IMR-90 (cell line): ENCODE data around the gene IHH. TPM values are rescaled to one million over a fixed set of nuclear protein-coding genes. Genes with fewer than 3 reads are reported as not detected.

Experiments used
- ATAC-seq: fragments of 200-7000 bp; cut with Tn5 transposase; 2 replicates; pipeline ENCODE4 v1.9.1; 2020; ENCODE audit warnings: low read depth, mild to moderate bottlenecking, moderate library complexity
- BruUV-seq: library from RNA; stranded (reverse); fragments of 400-500 nt; replicated peaks from 2 replicates; lab custom pipeline; 2021; lab: Mats Ljungman, UMichigan
- CTCF ChIA-PET: fragments of 300-600 bp; formaldehyde crosslinking; extraction: SDS; loops from one replicate; lab custom pipeline; 2021; ENCODE audit warnings: antibody characterized with exemption; lab: Yijun Ruan, JAX
- POLR2A ChIA-PET: fragments of 300-600 bp; sonication (Branson Sonifier 250); formaldehyde crosslinking; loops from one replicate; lab custom pipeline; 2022; ENCODE audit warnings: antibody characterized with exemption; ENCODE audit not compliant: unreplicated experiment; lab: Charles Lee
- DNase-seq: peaks from one replicate; pipeline ENCODE4 v3.0.0; 2013
- H2AFZ ChIP-seq: replicated peaks from 2 replicates; pipeline ENCODE3; 2013; ENCODE audit warnings: low read length, mild to moderate bottlenecking; ENCODE audit not compliant: poor library complexity
- H2AK5ac ChIP-seq: 2 replicates; pipeline ENCODE4 v1.6.1; 2013; ENCODE audit warnings: low read depth, low read length, inconsistent platforms
- H2AK9ac ChIP-seq: replicated peaks from 2 replicates; pipeline ENCODE3; 2013; ENCODE audit warnings: mild to moderate bottlenecking, low read depth, low read length, moderate library complexity; ENCODE audit not compliant: poor library complexity
- H2BK120ac ChIP-seq: 2 replicates; pipeline ENCODE4 v1.6.1; 2013; ENCODE audit warnings: low read depth, low read length, inconsistent platforms
- H2BK15ac ChIP-seq: 3 replicates; pipeline ENCODE4 v1.6.1; 2013; ENCODE audit warnings: low read depth, low read length, inconsistent platforms
- H2BK20ac ChIP-seq: 2 replicates; pipeline ENCODE4 v1.6.1; 2013; ENCODE audit warnings: low read depth, mild to moderate bottlenecking, inconsistent platforms, low read length, moderate library complexity
- H2BK5ac ChIP-seq: 2 replicates; pipeline ENCODE4 v1.6.1; 2013; ENCODE audit warnings: mild to moderate bottlenecking, low read depth, low read length, inconsistent platforms; ENCODE audit not compliant: poor library complexity, severe bottlenecking
- H3K14ac ChIP-seq: replicated peaks from 2 replicates; pipeline ENCODE4 v1.6.1; 2013; ENCODE audit warnings: low read depth, low read length, inconsistent platforms
- H3K18ac ChIP-seq: 2 replicates; pipeline ENCODE4 v1.6.1; 2013; ENCODE audit warnings: low read depth, low read length, control low read depth
- H3K23ac ChIP-seq: 2 replicates; pipeline ENCODE4 v1.6.1; 2013; ENCODE audit warnings: low read depth, low read length, inconsistent platforms
- H3K27ac ChIP-seq: 2 replicates; pipeline ENCODE4 v1.5.1; 2013; ENCODE audit warnings: mild to moderate bottlenecking, control low read depth, low read length; ENCODE audit not compliant: insufficient read depth
- H3K27me3 ChIP-seq: 2 replicates; pipeline ENCODE4 v1.6.1; 2013; ENCODE audit warnings: low read length; ENCODE audit not compliant: control insufficient read depth, insufficient read depth
- H3K36me3 ChIP-seq: 2 replicates; pipeline ENCODE4 v1.6.1; 2013; ENCODE audit warnings: low read length, mixed read lengths; ENCODE audit not compliant: control insufficient read depth, insufficient read depth
- H3K4ac ChIP-seq: 2 replicates; pipeline ENCODE4 v1.6.1; 2013; ENCODE audit warnings: low read depth, low read length, inconsistent platforms
- H3K4me1 ChIP-seq: 2 replicates; pipeline ENCODE4 v1.6.1; 2013; ENCODE audit warnings: low read length, mixed read lengths; ENCODE audit not compliant: control insufficient read depth, insufficient read depth
- H3K4me2 ChIP-seq: 2 replicates; pipeline ENCODE4 v1.6.1; 2013; ENCODE audit warnings: low read depth, mild to moderate bottlenecking, control low read depth, low read length, moderate library complexity
- H3K4me3 ChIP-seq: 2 replicates; pipeline ENCODE4 v1.5.1; 2013; ENCODE audit warnings: low read depth, mild to moderate bottlenecking, control low read depth, low read length, moderate library complexity; ENCODE audit not compliant: insufficient read depth
- H3K56ac ChIP-seq: 2 replicates; pipeline ENCODE4 v1.6.1; 2013; ENCODE audit warnings: low read length, inconsistent platforms; ENCODE audit not compliant: insufficient read depth; ENCODE audit errors: extremely low read depth
- H3K79me1 ChIP-seq, 2 experiments: 2 replicates each; pipeline ENCODE4 v1.6.1; 2013; ENCODE audit warnings: low read length in 2 of 2, inconsistent platforms in 1 of 2, low read depth in 1 of 2
- H3K9ac ChIP-seq: 2 replicates; pipeline ENCODE4 v1.6.1; 2013; ENCODE audit warnings: low read depth, low read length, control low read depth
- H3K9me1 ChIP-seq: 2 replicates; pipeline ENCODE4 v1.6.1; 2013; ENCODE audit warnings: low read length, inconsistent platforms; ENCODE audit not compliant: insufficient read depth
- H3K9me3 ChIP-seq: 2 replicates; pipeline ENCODE4 v1.6.1; 2013; ENCODE audit warnings: low read length; ENCODE audit not compliant: control insufficient read depth, insufficient read depth
- H4K20me1 ChIP-seq: 2 replicates; pipeline ENCODE4 v1.6.1; 2013; ENCODE audit warnings: low read length, inconsistent platforms; ENCODE audit not compliant: insufficient read depth
- H4K5ac ChIP-seq: 2 replicates; pipeline ENCODE4 v1.6.1; 2013; ENCODE audit warnings: mild to moderate bottlenecking, low read depth, low read length, control low read depth
- H4K8ac ChIP-seq, 2 experiments: 2 replicates each; pipeline ENCODE4 v1.6.1; 2013; ENCODE audit warnings: low read depth in 2 of 2, low read length in 2 of 2, control low read depth in 1 of 2, inconsistent platforms in 1 of 2
- H4K91ac ChIP-seq: 2 replicates; pipeline ENCODE4 v1.6.1; 2013; ENCODE audit warnings: low read depth, low read length, inconsistent platforms; ENCODE audit not compliant: insufficient read depth
- CHD1 ChIP-seq: IDR thresholded peaks from 2 replicates; pipeline ENCODE4 v1.6.1; 2012; ENCODE audit warnings: low read depth, low read length, improper control_type of control experiment
- MAZ ChIP-seq: IDR thresholded peaks from 2 replicates; pipeline ENCODE4 v1.6.1; 2012; ENCODE audit warnings: low read depth, mild to moderate bottlenecking, low read length, improper control_type of control experiment, moderate library complexity, borderline replicate concordance
- NFE2L2 ChIP-seq: fragments of 150-350 bp; IDR thresholded peaks from 2 replicates; pipeline ENCODE4 v1.6.1; 2016; ENCODE audit warnings: low read depth, mild to moderate bottlenecking, low read length
- POLR2A ChIP-seq: IDR thresholded peaks from 2 replicates; pipeline ENCODE4 v1.6.1; 2012; ENCODE audit warnings: mild to moderate bottlenecking, low read depth, low read length
- SMC3 ChIP-seq: fragments of 150-350 bp; IDR thresholded peaks from 2 replicates; pipeline ENCODE4 v1.6.1; 2016; ENCODE audit warnings: low read depth, mild to moderate bottlenecking, antibody characterized with exemption, low read length, moderate library complexity
- USF2 ChIP-seq: fragments of 150-350 bp; IDR thresholded peaks from 2 replicates; pipeline ENCODE4 v1.6.1; 2017; ENCODE audit warnings: mild to moderate bottlenecking, antibody characterized with exemption, low read length, low read depth
- WGBS, 2 experiments: methylation state at CpG; one replicate each; pipeline versions ENCODE4 v1.1.5 to v1.1.7; 2013; ENCODE audit warnings: missing lambda C conversion rate in 2 of 2; ENCODE audit not compliant: insufficient read length in 1 of 2; ENCODE audit errors: extremely low coverage in 2 of 2; 5-methylcytosine and 5-hydroxymethylcytosine counted together
- dilution Hi-C: fragments of 300-500 bp; cut with HindIII; formaldehyde crosslinking; loops from one replicate; pipeline ENCODE4 v1.14.3; 2018; ENCODE audit warnings: low sequenced_read_pairs; ENCODE audit not compliant: unreplicated experiment
- in situ Hi-C: fragments of 300-500 bp; cut with MboI; formaldehyde crosslinking; loops from 3 replicates; pipeline ENCODE4 v1.14.3; 2019; ENCODE audit warnings: low sequenced_read_pairs, inconsistent platforms, mixed read lengths
- intact Hi-C: fragments of 100-400 bp; cut with micrococcal nuclease; formaldehyde crosslinking; loops from 2 replicates; pipeline ENCODE4 v1.10.0; 2022
- polyA plus RNA-seq, 3 experiments: library from polyadenylated mRNA; depleted of rRNA; stranded (reverse); fragments of >200 nt; gene quantifications; 2 replicates each; pipeline ENCODE4 v1.2.3, GENCODE V29; 2012; ENCODE audit warnings: low replicate concordance in 1 of 3
- total RNA-seq: library from RNA; depleted of rRNA; stranded (reverse); fragments of >200 nt; gene quantifications from 2 replicates; pipeline ENCODE4 v1.2.3, GENCODE V29; 2012

IHH gene
- total and polyA plus RNA-seq, 2 of the 4 experiments (the other 2 are of a cell fraction): not detected

GRCh38 chr2:219035942-219036341 is 24.8 kb downstream of the IHH start:
- CTCF ChIA-PET: no interaction called here
- intact Hi-C loops: no loop called here

More at GRCh38 chr2:219035942-219036341, 24.8 kb downstream of the IHH start:
- no peaks in the 10 kb centered on the region for H4K20me1 ChIP-seq
- no peak overlapping the region for H3K23ac ChIP-seq
- no peak overlapping the region for H4K5ac ChIP-seq
- H2BK15ac ChIP-seq: no peak overlapping the region
- H3K27ac ChIP-seq: no peak overlapping the region
- no peak overlapping the region for H2BK120ac ChIP-seq
- no peak overlapping the region for H3K18ac ChIP-seq
- in situ Hi-C loops: no loop called here
- no peak overlapping the region for H2AK5ac ChIP-seq
- WGBS, 2 experiments: no CpG with 5 or more reads among the region's 2 CpGs
- no peak overlapping the region for H4K91ac ChIP-seq
- H3K4me1 ChIP-seq: no peaks in the 10 kb centered on the region
- dilution Hi-C loops: no loop called here
- POLR2A ChIA-PET: no interaction called here
- no peak overlapping the region for H4K8ac ChIP-seq
- no peak overlapping the region for H3K4me3 ChIP-seq
- no peaks in the 10 kb centered on the region for H3K9me3 ChIP-seq
- no peaks in the 10 kb centered on the region for H3K9me1 ChIP-seq
- no peak overlapping the region for H3K14ac ChIP-seq
- H3K36me3 ChIP-seq: no peaks in the 10 kb centered on the region
- DNase-seq (no peak), ATAC-seq (no peak)
- no peak overlapping the region for H3K9ac ChIP-seq
- H2BK5ac ChIP-seq: no peak overlapping the region
- H2BK20ac ChIP-seq: no peak overlapping the region
- H3K4ac ChIP-seq: no peak overlapping the region
- no peak overlapping the region for H3K56ac ChIP-seq
- peaks cover 48% of the 10 kb centered on the region for H3K27me3 ChIP-seq
- H3K79me1 ChIP-seq: no peaks in the 10 kb centered on the region
- no TSS peak for BruUV-seq
- TF ChIP-seq SMC3 (no peak), CHD1 (no peak), NFE2L2 (no peak), POLR2A (no peak), MAZ (no peak), USF2 (no peak)
- H3K4me2 ChIP-seq: no peak overlapping the region
- no peak overlapping the region for H2AFZ ChIP-seq
- no peak overlapping the region for H2AK9ac ChIP-seq
